ENCODE results near the gene P2RY8. TPM values are rescaled to one million over a fixed set of nuclear protein-coding genes. Genes with fewer than 3 reads are reported as not detected.
"Not testable (repeated sequence)": the region's sequence is repeated elsewhere in the genome, so short reads cannot be mapped to it uniquely, and the experiment has no call there.

The P2RY8 gene
- total RNA-seq, 1 experiment from 2014 or later: not detected

GRCh38 chrX:1551959-1552546, 15.1 kb upstream of the P2RY8 start:
- DNase-seq (ENCODE audit: low spot score): no peak
- in situ Hi-C loops (cut with HindIII; ENCODE audit: low sequenced_read_pairs): no loop called here

- in situ Hi-C loops (cut with HindIII; ENCODE audit: low sequenced_read_pairs): no loop called here
Observed at GRCh38 chrX:1546691-1547251, 9.8 kb upstream of the P2RY8 start.

GRCh38 chrX:1545776-1546408, 8.9 kb upstream of the P2RY8 start:
- in situ Hi-C loops (cut with HindIII; ENCODE audit: low sequenced_read_pairs): no loop called here
- DNase-seq (ENCODE audit: low spot score): no peak

More at GRCh38 chrX:1546691-1547251, 9.8 kb upstream of the P2RY8 start:
- no peak for DNase-seq (ENCODE audit: low spot score)

- in situ Hi-C loops (cut with HindIII; ENCODE audit: low sequenced_read_pairs): no loop called here
- DNase-seq (ENCODE audit: low spot score): no peak
Observed at GRCh38 chrX:1542994-1543725, 6.2 kb upstream of the P2RY8 start.

GRCh38 chrX:1539146-1539545, 2.2 kb upstream of the P2RY8 start:
- in situ Hi-C loops (cut with HindIII; ENCODE audit: low sequenced_read_pairs); DNase-seq (ENCODE audit: low spot score): not testable (repeated sequence)

- DNase-seq (ENCODE audit: low spot score); in situ Hi-C loops (cut with HindIII; ENCODE audit: low sequenced_read_pairs): not testable (repeated sequence)
Observed at GRCh38 chrX:1537716-1538090, 718 bp upstream of the P2RY8 start.

- in situ Hi-C loops (cut with HindIII; ENCODE audit: low sequenced_read_pairs): no loop called here
- no peak for DNase-seq (ENCODE audit: low spot score)
Observed at GRCh38 chrX:1536712-1537030, 314 bp downstream of the P2RY8 start.

GRCh38 chrX:1535241-1536041, 1.5 kb downstream of the P2RY8 start:
- in situ Hi-C loops (cut with HindIII; ENCODE audit: low sequenced_read_pairs): no loop called here
- DNase-seq (ENCODE audit: low spot score): no peak

- DNase-seq (ENCODE audit: low spot score): no peak
- in situ Hi-C loops (cut with HindIII; ENCODE audit: low sequenced_read_pairs): no loop called here
Observed at GRCh38 chrX:1534301-1535168, 2.5 kb downstream of the P2RY8 start.

- in situ Hi-C loops (cut with HindIII; ENCODE audit: low sequenced_read_pairs): no loop called here
- no peak for DNase-seq (ENCODE audit: low spot score)
Observed at GRCh38 chrX:1533058-1533457, 3.9 kb downstream of the P2RY8 start.

- DNase-seq (ENCODE audit: low spot score): no peak
- in situ Hi-C loops (cut with HindIII; ENCODE audit: low sequenced_read_pairs): no loop called here
Observed at GRCh38 chrX:1531096-1531890, 5.7 kb downstream of the P2RY8 start.

GRCh38 chrX:1529756-1530155, 7.2 kb downstream of the P2RY8 start:
- DNase-seq (ENCODE audit: low spot score): no peak

GRCh38 chrX:1529328-1529727, 7.7 kb downstream of the P2RY8 start:
- no peak for DNase-seq (ENCODE audit: low spot score)
- in situ Hi-C loops (cut with HindIII; ENCODE audit: low sequenced_read_pairs): no loop called here

More at GRCh38 chrX:1529756-1530155, 7.2 kb downstream of the P2RY8 start:
- in situ Hi-C loops (cut with HindIII; ENCODE audit: low sequenced_read_pairs): no loop called here

- DNase-seq (ENCODE audit: low spot score): no peak
- in situ Hi-C loops (cut with HindIII; ENCODE audit: low sequenced_read_pairs): no loop called here
Observed at GRCh38 chrX:1528884-1529203, 8.1 kb downstream of the P2RY8 start.

GRCh38 chrX:1528186-1528883, 8.7 kb downstream of the P2RY8 start:
- in situ Hi-C loops (cut with HindIII; ENCODE audit: low sequenced_read_pairs): no loop called here
- no peak for DNase-seq (ENCODE audit: low spot score)

GRCh38 chrX:1527457-1527856, 9.5 kb downstream of the P2RY8 start:
- in situ Hi-C loops (cut with HindIII; ENCODE audit: low sequenced_read_pairs): no loop called here
- no peak for DNase-seq (ENCODE audit: low spot score)

GRCh38 chrX:1526565-1526964, 10.4 kb downstream of the P2RY8 start:
- no peak for DNase-seq (ENCODE audit: low spot score)
- in situ Hi-C loops (cut with HindIII; ENCODE audit: low sequenced_read_pairs): no loop called here
